HG02642 (cell line): ENCODE results near the gene TLE5.

Experiments used
- ATAC-seq: cut with Tn5 transposase; IDR thresholded peaks from one replicate; pipeline ENCODE4 v1.9.1; 2021; ENCODE audit warnings: mild to moderate bottlenecking; ENCODE audit not compliant: unreplicated experiment, poor library complexity

TLE5 gene

GRCh38 chr19:3005345-3005744, 57.0 kb downstream of the TLE5 start:
- ATAC-seq = no peak

GRCh38 chr19:3004522-3004921, 57.8 kb downstream of the TLE5 start:
- ATAC-seq = no peak

DNA sequence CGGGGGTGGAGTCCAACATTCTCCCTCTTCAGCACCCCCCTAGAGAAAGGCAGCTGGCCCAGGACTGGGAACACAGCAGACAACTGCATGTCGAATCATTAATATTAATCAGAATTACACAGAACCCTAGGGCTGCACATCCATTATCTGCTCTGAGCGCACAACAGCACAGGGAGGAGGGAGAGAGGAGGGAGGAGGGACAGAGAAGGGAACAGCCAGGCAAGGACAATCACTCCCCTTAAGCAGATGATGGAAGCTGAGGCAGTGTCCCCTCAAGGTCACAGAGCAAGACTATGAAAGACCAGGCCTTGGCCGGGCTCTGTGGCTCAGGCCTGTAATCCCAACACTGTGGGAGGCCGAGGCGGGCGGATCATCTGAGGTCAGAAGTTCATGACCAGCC, 59.2 kb downstream of the TLE5 start:
- ATAC-seq = no peak
